Liver (tissue), 9 donors: ENCODE data around the gene PIERCE2. TPM values are rescaled to one million over a fixed set of nuclear protein-coding genes. Genes with fewer than 3 reads are reported as not detected.

ENCODE experiments used
- DNase-seq: peaks from one replicate; pipeline ENCODE4 v3.0.0-alpha.2; 2017; ENCODE audit warnings: low spot score
- H3K27ac ChIP-seq, 2 donors: one replicate each; pipeline ENCODE4 v1.7.0; 2013; ENCODE audit warnings: inconsistent platforms in 2 of 2, low read length in 2 of 2, control low read depth in 1 of 2, low read depth in 1 of 2, mild to moderate bottlenecking in 1 of 2
- H3K27me3 ChIP-seq, 4 donors: one replicate each; pipeline versions ENCODE4 v1.6.1 to v1.7.0; 2013; ENCODE audit warnings: low read length in 3 of 4, inconsistent platforms in 1 of 4, mild to moderate bottlenecking in 1 of 4, moderate library complexity in 1 of 4; ENCODE audit not compliant: control insufficient read depth in 4 of 4, insufficient read depth in 4 of 4
- H3K36me3 ChIP-seq, 4 donors: one replicate each; pipeline versions ENCODE4 v1.6.1 to v1.7.0; 2013; ENCODE audit warnings: low read length in 3 of 4, mild to moderate bottlenecking in 3 of 4, low read depth in 1 of 4, moderate library complexity in 1 of 4; ENCODE audit not compliant: control insufficient read depth in 4 of 4, insufficient read depth in 3 of 4
- H3K4me1 ChIP-seq, 4 donors: one replicate each; pipeline versions ENCODE4 v1.6.1 to v1.7.0; 2013; ENCODE audit warnings: low read length in 3 of 4, mild to moderate bottlenecking in 3 of 4, moderate library complexity in 1 of 4; ENCODE audit not compliant: control insufficient read depth in 4 of 4, insufficient read depth in 4 of 4
- H3K4me3 ChIP-seq, 3 donors: one replicate each; pipeline versions ENCODE4 v1.6.1 to v1.7.0; 2013; ENCODE audit warnings: low read length in 3 of 3, control low read depth in 1 of 3, low read depth in 1 of 3, mild to moderate bottlenecking in 1 of 3
- H3K9ac ChIP-seq, 2 donors: one replicate each; pipeline ENCODE4 v1.7.0; 2013; ENCODE audit warnings: low read length in 2 of 2, mild to moderate bottlenecking in 2 of 2, moderate library complexity in 2 of 2, control low read depth in 1 of 2, low read depth in 1 of 2
- H3K9me3 ChIP-seq, 4 donors: one replicate each; pipeline versions ENCODE4 v1.6.1 to v1.7.0; 2013; ENCODE audit warnings: low read length in 3 of 4; ENCODE audit not compliant: control insufficient read depth in 4 of 4
- ATF3 ChIP-seq: IDR thresholded peaks from 2 replicates; pipeline ENCODE4 v1.6.1; 2016; ENCODE audit warnings: antibody characterized with exemption
- CTCF ChIP-seq: fragments of 150-350 bp; IDR thresholded peaks from 2 replicates; pipeline ENCODE4 v1.5.1; 2017; ENCODE audit warnings: improper control_type of control experiment, low read depth, low read length; ENCODE audit not compliant: missing input control
- EGR1 ChIP-seq, 2 donors: IDR thresholded peaks; 2 replicates each; pipeline ENCODE4 v1.6.1; 2016 to 2018; ENCODE audit warnings: antibody characterized with exemption in 2 of 2, low read depth in 2 of 2
- FOXA1 ChIP-seq: IDR thresholded peaks from 2 replicates; pipeline ENCODE4 v1.6.1; 2016; ENCODE audit warnings: antibody characterized with exemption
- FOXA2 ChIP-seq: IDR thresholded peaks from 2 replicates; pipeline ENCODE4 v1.6.1; 2016; ENCODE audit warnings: antibody characterized with exemption
- GABPA ChIP-seq, 2 donors: IDR thresholded peaks in 1 of 2; conservative IDR thresholded peaks in 1 of 2; 2 replicates each; pipeline ENCODE4 v1.6.1; 2016; ENCODE audit warnings: antibody characterized with exemption in 2 of 2, mild to moderate bottlenecking in 1 of 2, moderate library complexity in 1 of 2
- HNF4A ChIP-seq, 2 donors: conservative IDR thresholded peaks; 2 replicates each; pipeline ENCODE4 v1.6.1; 2016; ENCODE audit warnings: antibody characterized with exemption in 2 of 2, mild to moderate bottlenecking in 2 of 2
- HNF4G ChIP-seq: IDR thresholded peaks from 2 replicates; pipeline ENCODE4 v1.6.1; 2016; ENCODE audit warnings: antibody characterized with exemption
- MAX ChIP-seq: IDR thresholded peaks from 2 replicates; pipeline ENCODE4 v1.6.1; 2016; ENCODE audit warnings: antibody characterized with exemption
- NR2F2 ChIP-seq: IDR thresholded peaks from 2 replicates; pipeline ENCODE4 v1.6.1; 2016; ENCODE audit warnings: antibody characterized with exemption
- RAD21 ChIP-seq, 2 donors: IDR thresholded peaks; 2 replicates each; pipeline ENCODE4 v1.6.1; 2016; ENCODE audit warnings: antibody characterized with exemption in 2 of 2, mild to moderate bottlenecking in 2 of 2
- REST ChIP-seq: IDR thresholded peaks from 2 replicates; pipeline ENCODE4 v1.6.1; 2016; ENCODE audit warnings: antibody characterized with exemption, mild to moderate bottlenecking
- RXRA ChIP-seq, 2 donors: IDR thresholded peaks; 2 replicates each; pipeline ENCODE4 v1.6.1; 2017 to 2018; ENCODE audit warnings: antibody characterized with exemption in 2 of 2, mild to moderate bottlenecking in 1 of 2
- SP1 ChIP-seq: IDR thresholded peaks from 2 replicates; pipeline ENCODE4 v1.6.1; 2018; ENCODE audit warnings: antibody characterized with exemption, mild to moderate bottlenecking
- TAF1 ChIP-seq: conservative IDR thresholded peaks from 2 replicates; pipeline ENCODE4 v1.6.1; 2016; ENCODE audit warnings: antibody characterized with exemption, mild to moderate bottlenecking
- YY1 ChIP-seq: IDR thresholded peaks from 2 replicates; pipeline ENCODE4 v1.6.1; 2016; ENCODE audit warnings: antibody characterized with exemption, mild to moderate bottlenecking
- ZBTB33 ChIP-seq: IDR thresholded peaks from 2 replicates; pipeline ENCODE4 v1.6.1; 2016; ENCODE audit warnings: antibody characterized with exemption
- WGBS: extraction: QIAGEN DNeasy Blood & Tissue Kit; methylation state at CpG from one replicate; pipeline ENCODE4 v1.1.7; 2013; 5-methylcytosine and 5-hydroxymethylcytosine counted together
- polyA plus RNA-seq, 2 donors: library from polyadenylated mRNA; stranded (reverse) in 1 of 2; unstranded in 1 of 2; fragments of 200-250 nt in 1 of 2; fragments of >200 nt in 1 of 2; fragmentation: Nextera tagmentation in 1 of 2; extraction: Ambion mirVana in 1 of 2; gene quantifications; one replicate each; pipeline versions ENCODE4 v1.2.1 to v1.2.3, GENCODE V29; 2013 to 2015
- total RNA-seq, 2 donors: library from RNA; depleted of rRNA; stranded (reverse); fragments of >200 nt; gene quantifications; one replicate each; pipeline ENCODE4 v1.2.3, GENCODE V29; 2014
- donor health status: healthy.
- donor health status: healthy.
- donor health status: healthy.
- donor health status: healthy.
- donor health status: healthy.

The PIERCE2 gene
- total and polyA plus RNA-seq, 4 donors: 0.23 to 0.83 (median 0.78) TPM; not detected in 1

GRCh38 chr15:55457401-55458022 is 49.2 kb downstream of the PIERCE2 start:
- Histone ChIP-seq H3K4me1 (no peaks in the 10 kb centered on the region), H3K36me3 (no peaks in the 10 kb centered on the region), H3K4me3 (no peak overlapping the region), H3K9me3 (no peaks in the 10 kb centered on the region), H3K9ac (no peak overlapping the region), H3K27me3 (no peaks in the 10 kb centered on the region), H3K27ac (no peak overlapping the region)
- TF ChIP-seq RXRA (IDR thresholded peaks at IDR 0.05) (no peak), YY1 (no peak), HNF4G (no peak), TAF1 (no peak), MAX (no peak), SP1 (no peak), RAD21 (IDR thresholded peaks at IDR 0.05) (no peak), ZBTB33 (no peak), REST (no peak), GABPA (IDR thresholded peaks at IDR 0.05 in 1 of 2, conservative IDR thresholded peaks at IDR 0.05 in 1 of 2) (no peak)
- WGBS: 83% methylated on average over 5 of the region's 5 CpGs
- DNase-seq: no peak

GRCh38 chr15:55461447-55461846 is 53.2 kb downstream of the PIERCE2 start:
- Histone ChIP-seq H3K27ac (no peak overlapping the region), H3K36me3 (no peaks in the 10 kb centered on the region), H3K4me1 (no peaks in the 10 kb centered on the region), H3K9ac (no peak overlapping the region), H3K4me3 (no peak overlapping the region), H3K9me3 (no peaks in the 10 kb centered on the region), H3K27me3 (no peaks in the 10 kb centered on the region)
- no peak for DNase-seq
- no peak for TF ChIP-seq EGR1 (IDR thresholded peaks at IDR 0.05; ENCODE audit: low read depth in 2 of 2)
- no peak for TF ChIP-seq HNF4G
- TF ChIP-seq FOXA1: no peak
- no peak for TF ChIP-seq FOXA2
- no peak for TF ChIP-seq MAX
- no peak for TF ChIP-seq TAF1
- no peak for TF ChIP-seq RAD21 (IDR thresholded peaks at IDR 0.05)
- no peak for TF ChIP-seq CTCF
- no peak for TF ChIP-seq RXRA (IDR thresholded peaks at IDR 0.05)
- TF ChIP-seq HNF4A (conservative IDR thresholded peaks at IDR 0.05): no peak
- no peak for TF ChIP-seq ATF3
- no peak for TF ChIP-seq SP1
- TF ChIP-seq NR2F2: no peak
- TF ChIP-seq ZBTB33: no peak
- TF ChIP-seq YY1: no peak
- TF ChIP-seq REST: no peak
- no peak for TF ChIP-seq GABPA (IDR thresholded peaks at IDR 0.05 in 1 of 2, conservative IDR thresholded peaks at IDR 0.05 in 1 of 2)
- WGBS: 58% methylated on average over 4 of the region's 4 CpGs
